ENCODE measurements around the gene BEX3.

DNA sequence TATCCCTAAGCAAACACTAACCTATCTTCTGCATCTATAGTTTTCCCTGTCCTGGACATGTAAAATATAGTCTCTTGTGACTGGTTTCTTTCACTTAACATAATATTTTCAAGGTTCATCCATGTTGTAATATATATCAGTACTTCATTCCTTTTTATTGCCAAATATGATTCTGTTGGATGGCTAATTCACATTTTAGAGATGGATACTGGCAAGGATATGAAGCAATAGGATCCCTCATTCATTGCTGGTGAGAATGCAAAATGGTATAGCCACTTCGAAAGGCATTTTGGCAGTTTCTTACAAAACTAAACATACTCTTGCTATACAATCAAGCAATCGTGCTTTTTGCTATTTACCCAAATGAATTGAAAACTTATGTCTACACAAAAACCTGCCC is 13.3 kb upstream of the BEX3 start:
- TF ChIP-seq, protein P1, sequence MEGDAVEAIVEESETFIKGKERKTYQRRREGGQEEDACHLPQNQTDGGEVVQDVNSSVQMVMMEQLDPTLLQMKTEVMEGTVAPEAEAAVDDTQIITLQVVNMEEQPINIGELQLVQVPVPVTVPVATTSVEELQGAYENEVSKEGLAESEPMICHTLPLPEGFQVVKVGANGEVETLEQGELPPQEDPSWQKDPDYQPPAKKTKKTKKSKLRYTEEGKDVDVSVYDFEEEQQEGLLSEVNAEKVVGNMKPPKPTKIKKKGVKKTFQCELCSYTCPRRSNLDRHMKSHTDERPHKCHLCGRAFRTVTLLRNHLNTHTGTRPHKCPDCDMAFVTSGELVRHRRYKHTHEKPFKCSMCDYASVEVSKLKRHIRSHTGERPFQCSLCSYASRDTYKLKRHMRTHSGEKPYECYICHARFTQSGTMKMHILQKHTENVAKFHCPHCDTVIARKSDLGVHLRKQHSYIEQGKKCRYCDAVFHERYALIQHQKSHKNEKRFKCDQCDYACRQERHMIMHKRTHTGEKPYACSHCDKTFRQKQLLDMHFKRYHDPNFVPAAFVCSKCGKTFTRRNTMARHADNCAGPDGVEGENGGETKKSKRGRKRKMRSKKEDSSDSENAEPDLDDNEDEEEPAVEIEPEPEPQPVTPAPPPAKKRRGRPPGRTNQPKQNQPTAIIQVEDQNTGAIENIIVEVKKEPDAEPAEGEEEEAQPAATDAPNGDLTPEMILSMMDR (conservative IDR thresholded peaks at IDR 0.05 in 1 of 2, IDR thresholded peaks at IDR 0.05 in 1 of 2; ENCODE audit: low read depth in 1 of 2, low read length in 2 of 2) = no peak
- no peak for TF ChIP-seq EZH2 (IDR thresholded peaks at IDR 0.05; ENCODE audit: low read length, missing control alignments)
